Transverse colon (tissue), 3 donors: ENCODE results near the gene DTNBP1.

ENCODE experiments used
- CTCF ChIP-seq, 5 experiments: fragments of 200-600 bp in 3 of 5; fragments of 450-650 bp in 2 of 5; sonication (generic) in 3 of 5; IDR thresholded peaks; 1 replicate in 2 of 5; 2 replicates in 3 of 5; pipeline ENCODE4 v1.5.1; 2016 to 2017; ENCODE audit warnings: antibody characterized with exemption in 5 of 5, inconsistent platforms in 3 of 5, mild to moderate bottlenecking in 2 of 5, moderate library complexity in 1 of 5
- POLR2A ChIP-seq: fragments of 450-650 bp; IDR thresholded peaks from one replicate; pipeline ENCODE4 v1.6.1; 2016; ENCODE audit warnings: antibody characterized with exemption, mild to moderate bottlenecking, moderate library complexity

DNA sequence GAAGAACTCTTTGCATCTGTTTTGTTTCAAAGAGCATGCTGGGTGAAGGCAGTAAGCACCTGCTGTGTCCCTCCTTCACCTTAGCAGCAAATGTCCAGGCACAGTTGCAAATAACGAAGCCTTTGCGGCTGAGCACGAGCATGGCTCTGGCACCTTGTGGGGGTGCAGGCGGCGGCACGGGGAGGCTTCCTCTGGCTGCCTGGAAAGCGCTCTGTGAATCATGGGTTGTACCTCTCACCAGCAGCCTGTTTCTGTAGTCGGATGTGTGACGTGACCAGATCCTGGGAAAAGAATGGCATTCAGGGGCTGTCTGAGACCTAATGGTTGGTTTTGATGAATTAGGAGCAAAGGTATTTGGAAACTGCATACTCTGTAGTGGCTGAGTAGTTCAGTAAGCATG lies 144.8 kb downstream of the DTNBP1 start:
- TF ChIP-seq CTCF (IDR thresholded peaks at IDR 0.05) (no peak), POLR2A (no peak)
